HEK293 (cell line): ENCODE measurements around the gene TIA1.

Experiments used
- PRDM4 ChIP-seq: fragments of 450-650 bp; formaldehyde crosslinking; IDR thresholded peaks from 2 replicates; pipeline ENCODE4 v1.5.1; 2017; ENCODE audit warnings: missing biosample characterization, missing genetic modification characterization
- SALL2 ChIP-seq: fragments of 450-650 bp; formaldehyde crosslinking; IDR thresholded peaks from 2 replicates; pipeline ENCODE4 v1.5.0; 2017; ENCODE audit warnings: missing biosample characterization, mild to moderate bottlenecking, missing genetic modification characterization, borderline replicate concordance
- SCRT2 ChIP-seq: fragments of 450-650 bp; formaldehyde crosslinking; IDR thresholded peaks from 2 replicates; pipeline ENCODE4 v1.5.1; 2016; ENCODE audit warnings: missing biosample characterization, missing genetic modification characterization
- SP2 ChIP-seq: fragments of 450-650 bp; formaldehyde crosslinking; IDR thresholded peaks from 2 replicates; pipeline ENCODE4 v1.5.1; 2016; ENCODE audit warnings: missing biosample characterization, missing genetic modification characterization
- SP3 ChIP-seq: fragments of 450-650 bp; formaldehyde crosslinking; IDR thresholded peaks from 2 replicates; pipeline ENCODE4 v1.5.1; 2016; ENCODE audit warnings: missing biosample characterization, missing genetic modification characterization
- YY1 ChIP-seq: fragments of 450-650 bp; formaldehyde crosslinking; IDR thresholded peaks from 2 replicates; pipeline ENCODE4 v1.5.1; 2018; ENCODE audit warnings: missing biosample characterization, missing genetic modification characterization
- ZBTB10 ChIP-seq: fragments of 450-650 bp; formaldehyde crosslinking; IDR thresholded peaks from 2 replicates; pipeline ENCODE4 v1.5.1; 2016; ENCODE audit warnings: missing biosample characterization, missing genetic modification characterization
- ZEB2 ChIP-seq: fragments of 450-650 bp; formaldehyde crosslinking; IDR thresholded peaks from 2 replicates; pipeline ENCODE4 v1.5.1; 2016; ENCODE audit warnings: missing biosample characterization, missing genetic modification characterization
- ZFP69B ChIP-seq: fragments of 450-650 bp; formaldehyde crosslinking; IDR thresholded peaks from 2 replicates; pipeline ENCODE4 v1.5.1; 2016; ENCODE audit warnings: missing biosample characterization, missing genetic modification characterization
- ZNF140 ChIP-seq: fragments of 450-650 bp; formaldehyde crosslinking; IDR thresholded peaks from 2 replicates; pipeline ENCODE4 v1.5.1; 2016; ENCODE audit warnings: missing biosample characterization, missing genetic modification characterization
- ZNF146 ChIP-seq: fragments of 450-650 bp; formaldehyde crosslinking; IDR thresholded peaks from 2 replicates; pipeline ENCODE4 v1.5.1; 2016; ENCODE audit warnings: missing biosample characterization, missing genetic modification characterization
- ZNF223 ChIP-seq: fragments of 450-650 bp; formaldehyde crosslinking; IDR thresholded peaks from 2 replicates; pipeline ENCODE4 v1.5.1; 2016; ENCODE audit warnings: missing biosample characterization, missing genetic modification characterization
- ZNF239 ChIP-seq: fragments of 450-650 bp; formaldehyde crosslinking; IDR thresholded peaks from 2 replicates; pipeline ENCODE4 v1.5.1; 2016; ENCODE audit warnings: missing biosample characterization, missing genetic modification characterization
- ZNF24 ChIP-seq: fragments of 450-650 bp; formaldehyde crosslinking; IDR thresholded peaks from 2 replicates; pipeline ENCODE4 v1.5.1; 2016; ENCODE audit warnings: missing biosample characterization, missing genetic modification characterization
- ZNF335 ChIP-seq: fragments of 450-650 bp; formaldehyde crosslinking; conservative IDR thresholded peaks from 2 replicates; pipeline ENCODE4 v1.5.1; 2016; ENCODE audit warnings: missing biosample characterization, missing genetic modification characterization
- ZNF341 ChIP-seq: fragments of 450-650 bp; formaldehyde crosslinking; IDR thresholded peaks from 2 replicates; pipeline ENCODE4; 2016; ENCODE audit warnings: low read depth, missing biosample characterization, missing genetic modification characterization
- ZNF350 ChIP-seq: fragments of 450-650 bp; formaldehyde crosslinking; IDR thresholded peaks from 2 replicates; pipeline ENCODE4 v1.5.0; 2017; ENCODE audit warnings: missing biosample characterization, mild to moderate bottlenecking, missing genetic modification characterization
- ZNF391 ChIP-seq: fragments of 450-650 bp; formaldehyde crosslinking; IDR thresholded peaks from 2 replicates; pipeline ENCODE4 v1.5.1; 2016; ENCODE audit warnings: low read depth, missing biosample characterization, missing genetic modification characterization, borderline replicate concordance
- ZNF404 ChIP-seq: fragments of 450-650 bp; formaldehyde crosslinking; IDR thresholded peaks from 2 replicates; pipeline ENCODE4 v1.5.1; 2017; ENCODE audit warnings: missing biosample characterization, missing genetic modification characterization
- ZNF48 ChIP-seq: fragments of 450-650 bp; formaldehyde crosslinking; IDR thresholded peaks from 2 replicates; pipeline ENCODE4 v1.5.1; 2016; ENCODE audit warnings: missing biosample characterization, missing genetic modification characterization
- ZNF514 ChIP-seq: fragments of 450-650 bp; formaldehyde crosslinking; IDR thresholded peaks from 2 replicates; pipeline ENCODE4 v1.5.1; 2016; ENCODE audit warnings: missing biosample characterization, missing genetic modification characterization
- ZNF600 ChIP-seq: fragments of 450-650 bp; formaldehyde crosslinking; IDR thresholded peaks from 2 replicates; pipeline ENCODE4 v1.5.1; 2016; ENCODE audit warnings: missing biosample characterization, missing genetic modification characterization
- ZNF701 ChIP-seq: fragments of 450-650 bp; formaldehyde crosslinking; IDR thresholded peaks from 2 replicates; pipeline ENCODE4 v1.5.1; 2016; ENCODE audit warnings: missing biosample characterization, missing genetic modification characterization
- ZNF76 ChIP-seq: fragments of 450-650 bp; formaldehyde crosslinking; IDR thresholded peaks from 2 replicates; pipeline ENCODE4; 2016; ENCODE audit warnings: low read depth, missing biosample characterization, missing genetic modification characterization, borderline replicate concordance
- ZSCAN23 ChIP-seq: fragments of 450-650 bp; formaldehyde crosslinking; IDR thresholded peaks from 2 replicates; pipeline ENCODE4 v1.5.1; 2016; ENCODE audit warnings: missing biosample characterization, missing genetic modification characterization
- ZXDB ChIP-seq: fragments of 450-650 bp; formaldehyde crosslinking; IDR thresholded peaks from 2 replicates; pipeline ENCODE4 v1.5.1; 2016; ENCODE audit warnings: missing biosample characterization, missing genetic modification characterization
- TF ChIP-seq, protein P1 (sequence below): fragments of 450-650 bp; formaldehyde crosslinking; IDR thresholded peaks from 2 replicates; pipeline ENCODE4 v1.5.1; 2016; ENCODE audit warnings: missing biosample characterization, missing genetic modification characterization
- TF ChIP-seq, protein P2 (sequence below): fragments of 450-650 bp; formaldehyde crosslinking; IDR thresholded peaks from 2 replicates; pipeline ENCODE4 v1.5.1; 2016; ENCODE audit warnings: missing biosample characterization, missing genetic modification characterization
- TF ChIP-seq, protein P3 (sequence below): fragments of 450-650 bp; formaldehyde crosslinking; IDR thresholded peaks from 2 replicates; pipeline ENCODE4 v1.5.1; 2016; ENCODE audit warnings: missing biosample characterization, missing genetic modification characterization

TIA1 gene

DNA sequence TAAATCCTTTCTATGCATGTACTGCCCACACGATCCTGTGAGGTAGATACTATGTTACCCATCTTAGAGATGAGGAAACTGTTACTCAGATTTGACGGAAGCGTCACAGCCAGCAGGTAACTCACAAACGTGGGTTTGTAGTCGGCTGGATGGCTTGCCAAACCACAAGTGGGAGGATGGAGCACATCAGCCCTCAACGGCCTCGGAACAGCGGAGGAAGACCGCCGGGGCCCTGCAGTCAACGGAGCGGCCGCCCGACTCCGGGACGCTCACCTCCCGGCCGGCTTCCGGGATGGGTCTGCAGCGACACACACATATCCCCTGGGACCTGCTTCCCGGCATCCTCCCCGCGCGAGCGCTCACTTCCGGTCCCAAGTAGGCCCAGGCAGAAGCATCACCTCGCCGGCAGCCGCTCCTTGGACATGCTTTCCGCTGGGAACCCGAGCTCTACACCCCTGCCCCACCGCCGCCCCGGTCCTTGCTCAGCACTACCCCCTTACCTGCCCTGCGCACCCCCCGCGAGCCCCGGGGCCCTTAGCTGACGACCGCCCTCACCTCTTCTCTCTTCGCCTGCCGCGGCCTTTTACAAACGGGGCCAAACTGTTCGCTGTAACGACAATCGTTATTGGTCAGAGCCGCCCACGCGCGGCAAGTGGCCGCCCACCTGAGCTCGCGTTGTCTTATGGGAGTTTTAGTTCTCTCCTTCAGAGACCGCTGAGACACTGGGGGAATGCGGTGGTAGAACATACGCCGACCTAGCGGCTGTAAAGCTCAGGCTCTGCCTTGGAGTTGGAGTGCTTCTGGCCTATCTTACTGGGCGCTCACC, 57.8 kb downstream of the TIA1 start, which contains the start of gene C2orf42 (continued):
- TF ChIP-seq PRDM4 (peak; percentile 21), ZNF146 (tag by site-specific recombination) (peak; percentile 21; the same call in 1 of the 2 replicates), ZNF48 (no peak), ZNF701 (tag by site-specific recombination) (no peak), ZNF600 (peak; percentile 58), ZNF223 (no peak), ZNF335 (tag by site-specific recombination) (peak; percentile 82), SALL2 (tag by site-specific recombination) (no peak), ZNF350 (no peak), ZNF239 (tag by site-specific recombination) (no peak), ZNF140 (tag by site-specific recombination) (no peak), ZBTB10 (tag by site-specific recombination) (peak; percentile 87), SCRT2 (tag by site-specific recombination) (peak; percentile 41), YY1 (tag by site-specific recombination) (0 out of 2 replicates have a peak, but pooled peaks have one; percentile 15), ZNF404 (no peak), ZNF76 (peak; percentile 96), ZEB2 (peak; percentile 97), ZSCAN23 (tag by site-specific recombination) (no peak), SP3 (tag by site-specific recombination) (peak; percentile 98), ZNF391 (tag by site-specific recombination) (no peak), ZFP69B (tag by site-specific recombination) (peak; percentile 61; the same call in 1 of the 2 replicates), ZNF24 (0 out of 2 replicates have a peak, but pooled peaks have one; percentile 68), ZNF514 (tag by site-specific recombination) (no peak), ZNF341 (tag by site-specific recombination) (peak; percentile 94), SP2 (tag by site-specific recombination) (peak; percentile 85), ZXDB (tag by site-specific recombination) (peak; percentile 93)
- TF ChIP-seq, protein P1, sequence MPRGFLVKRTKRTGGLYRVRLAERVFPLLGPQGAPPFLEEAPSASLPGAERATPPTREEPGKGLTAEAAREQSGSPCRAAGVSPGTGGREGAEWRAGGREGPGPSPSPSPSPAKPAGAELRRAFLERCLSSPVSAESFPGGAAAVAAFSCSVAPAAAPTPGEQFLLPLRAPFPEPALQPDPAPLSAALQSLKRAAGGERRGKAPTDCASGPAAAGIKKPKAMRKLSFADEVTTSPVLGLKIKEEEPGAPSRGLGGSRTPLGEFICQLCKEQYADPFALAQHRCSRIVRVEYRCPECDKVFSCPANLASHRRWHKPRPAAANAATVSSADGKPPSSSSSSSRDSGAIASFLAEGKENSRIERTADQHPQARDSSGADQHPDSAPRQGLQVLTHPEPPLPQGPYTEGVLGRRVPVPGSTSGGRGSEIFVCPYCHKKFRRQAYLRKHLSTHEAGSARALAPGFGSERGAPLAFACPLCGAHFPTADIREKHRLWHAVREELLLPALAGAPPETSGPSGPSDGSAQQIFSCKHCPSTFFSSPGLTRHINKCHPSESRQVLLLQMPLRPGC (tag by site-specific recombination) = peak; percentile 64; the same call in 1 of the 2 replicates
- TF ChIP-seq, protein P2, sequence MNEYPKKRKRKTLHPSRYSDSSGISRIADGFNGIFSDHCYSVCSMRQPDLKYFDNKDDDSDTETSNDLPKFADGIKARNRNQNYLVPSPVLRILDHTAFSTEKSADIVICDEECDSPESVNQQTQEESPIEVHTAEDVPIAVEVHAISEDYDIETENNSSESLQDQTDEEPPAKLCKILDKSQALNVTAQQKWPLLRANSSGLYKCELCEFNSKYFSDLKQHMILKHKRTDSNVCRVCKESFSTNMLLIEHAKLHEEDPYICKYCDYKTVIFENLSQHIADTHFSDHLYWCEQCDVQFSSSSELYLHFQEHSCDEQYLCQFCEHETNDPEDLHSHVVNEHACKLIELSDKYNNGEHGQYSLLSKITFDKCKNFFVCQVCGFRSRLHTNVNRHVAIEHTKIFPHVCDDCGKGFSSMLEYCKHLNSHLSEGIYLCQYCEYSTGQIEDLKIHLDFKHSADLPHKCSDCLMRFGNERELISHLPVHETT (tag by site-specific recombination) = peak; percentile 64; the same call in 1 of the 2 replicates
- TF ChIP-seq, protein P3, sequence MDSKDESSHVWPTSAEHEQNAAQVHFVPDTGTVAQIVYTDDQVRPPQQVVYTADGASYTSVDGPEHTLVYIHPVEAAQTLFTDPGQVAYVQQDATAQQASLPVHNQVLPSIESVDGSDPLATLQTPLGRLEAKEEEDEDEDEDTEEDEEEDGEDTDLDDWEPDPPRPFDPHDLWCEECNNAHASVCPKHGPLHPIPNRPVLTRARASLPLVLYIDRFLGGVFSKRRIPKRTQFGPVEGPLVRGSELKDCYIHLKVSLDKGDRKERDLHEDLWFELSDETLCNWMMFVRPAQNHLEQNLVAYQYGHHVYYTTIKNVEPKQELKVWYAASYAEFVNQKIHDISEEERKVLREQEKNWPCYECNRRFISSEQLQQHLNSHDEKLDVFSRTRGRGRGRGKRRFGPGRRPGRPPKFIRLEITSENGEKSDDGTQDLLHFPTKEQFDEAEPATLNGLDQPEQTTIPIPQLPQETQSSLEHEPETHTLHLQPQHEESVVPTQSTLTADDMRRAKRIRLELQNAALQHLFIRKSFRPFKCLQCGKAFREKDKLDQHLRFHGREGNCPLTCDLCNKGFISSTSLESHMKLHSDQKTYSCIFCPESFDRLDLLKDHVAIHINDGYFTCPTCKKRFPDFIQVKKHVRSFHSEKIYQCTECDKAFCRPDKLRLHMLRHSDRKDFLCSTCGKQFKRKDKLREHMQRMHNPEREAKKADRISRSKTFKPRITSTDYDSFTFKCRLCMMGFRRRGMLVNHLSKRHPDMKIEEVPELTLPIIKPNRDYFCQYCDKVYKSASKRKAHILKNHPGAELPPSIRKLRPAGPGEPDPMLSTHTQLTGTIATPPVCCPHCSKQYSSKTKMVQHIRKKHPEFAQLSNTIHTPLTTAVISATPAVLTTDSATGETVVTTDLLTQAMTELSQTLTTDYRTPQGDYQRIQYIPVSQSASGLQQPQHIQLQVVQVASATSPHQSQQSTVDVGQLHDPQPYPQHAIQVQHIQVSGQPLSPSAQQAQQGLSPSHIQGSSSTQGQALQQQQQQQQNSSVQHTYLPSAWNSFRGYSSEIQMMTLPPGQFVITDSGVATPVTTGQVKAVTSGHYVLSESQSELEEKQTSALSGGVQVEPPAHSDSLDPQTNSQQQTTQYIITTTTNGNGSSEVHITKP = peak; percentile 55
